HG03025 (cell line): ENCODE measurements around the gene HRG.

Source experiments
- ATAC-seq: cut with Tn5 transposase; IDR thresholded peaks from one replicate; pipeline ENCODE4 v1.9.1; 2021; ENCODE audit warnings: mild to moderate bottlenecking, moderate library complexity; ENCODE audit not compliant: unreplicated experiment, low FRiP score

HRG gene

GRCh38 chr3:186636536-186636935 lies 29.3 kb upstream of the HRG start:
- ATAC-seq = no peak

- ATAC-seq = no peak
Observed at GRCh38 chr3:186637686-186638085, 28.1 kb upstream of the HRG start.

DNA sequence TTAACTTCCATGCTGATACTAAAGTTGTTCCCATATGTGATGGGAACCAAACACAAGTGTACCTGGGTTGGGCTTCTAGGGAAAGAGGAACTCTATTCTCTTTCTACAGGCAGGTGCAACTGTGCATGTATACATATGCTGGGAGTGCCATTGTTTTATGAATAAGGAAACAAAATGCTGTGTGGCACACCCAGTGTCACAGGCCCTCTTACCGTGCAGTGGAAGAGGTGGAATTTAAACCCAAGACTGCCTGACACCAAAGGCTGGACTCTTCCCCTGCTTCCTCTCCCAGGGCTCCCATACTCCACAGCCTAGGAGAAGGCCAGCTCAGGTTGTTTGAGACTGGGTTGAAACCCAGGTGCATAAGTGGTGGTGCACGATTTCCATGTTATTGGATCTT lies 27.6 kb upstream of the HRG start:
- ATAC-seq = no peak

DNA sequence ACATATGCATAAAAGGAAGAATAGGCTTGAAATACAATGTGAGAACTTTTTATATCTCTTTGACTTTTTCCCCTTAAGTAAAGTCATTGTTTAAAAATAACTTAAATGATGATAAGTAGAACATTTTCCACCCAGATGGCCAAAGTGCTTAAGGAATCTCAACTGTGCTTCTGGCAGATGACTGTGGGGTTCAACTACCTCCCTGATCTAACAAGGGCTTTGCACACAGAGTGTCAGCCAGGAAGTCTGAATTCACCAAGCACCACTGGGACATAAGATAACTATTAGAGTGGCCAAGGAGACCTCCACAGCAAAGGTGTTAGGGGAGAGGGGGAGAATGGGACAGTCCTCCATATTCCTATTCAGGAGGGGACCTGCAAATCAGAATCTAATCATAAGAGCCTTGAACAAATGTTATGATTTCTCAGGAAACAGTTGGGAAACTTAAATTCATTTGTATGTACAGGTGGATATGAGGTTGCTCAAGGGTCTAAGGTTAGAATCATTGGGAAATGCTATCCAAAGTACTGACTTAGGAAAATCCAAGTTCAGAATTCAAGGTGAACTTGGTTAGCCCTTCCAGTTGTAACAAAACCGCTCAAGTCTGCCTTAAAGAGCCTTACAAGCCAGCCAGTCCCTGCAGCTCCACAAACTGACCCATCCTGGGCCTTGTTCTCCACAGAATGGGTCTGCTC lies 25.9 kb upstream of the HRG start, which contains the start of gene FETUB:
Gene FETUB (plus strand): TSS at position 622 of the 695 bp plus-strand sequence. CDS start 62 bp downstream, at position 684.
- no peak for ATAC-seq

GRCh38 chr3:186640473-186640818 lies 25.4 kb upstream of the HRG start:
- no peak for ATAC-seq

DNA sequence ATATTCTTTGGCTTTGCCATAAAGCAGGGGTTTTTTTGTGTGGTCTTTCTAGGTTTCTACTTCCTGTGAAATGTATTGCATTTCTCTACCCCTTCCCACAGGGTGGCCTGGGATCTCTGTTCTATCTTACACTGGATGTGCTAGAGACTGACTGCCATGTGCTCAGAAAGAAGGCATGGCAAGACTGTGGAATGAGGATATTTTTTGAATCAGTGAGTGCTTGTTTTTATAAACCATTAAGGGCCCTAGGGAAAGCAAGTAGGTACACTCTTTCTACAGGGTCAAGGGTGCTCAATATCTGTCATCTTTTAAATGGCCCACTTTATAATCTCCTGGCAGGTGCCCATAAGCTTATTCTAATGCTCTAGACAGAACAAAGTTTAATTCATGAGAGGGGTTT lies 24.9 kb upstream of the HRG start:
- ATAC-seq = no peak

DNA sequence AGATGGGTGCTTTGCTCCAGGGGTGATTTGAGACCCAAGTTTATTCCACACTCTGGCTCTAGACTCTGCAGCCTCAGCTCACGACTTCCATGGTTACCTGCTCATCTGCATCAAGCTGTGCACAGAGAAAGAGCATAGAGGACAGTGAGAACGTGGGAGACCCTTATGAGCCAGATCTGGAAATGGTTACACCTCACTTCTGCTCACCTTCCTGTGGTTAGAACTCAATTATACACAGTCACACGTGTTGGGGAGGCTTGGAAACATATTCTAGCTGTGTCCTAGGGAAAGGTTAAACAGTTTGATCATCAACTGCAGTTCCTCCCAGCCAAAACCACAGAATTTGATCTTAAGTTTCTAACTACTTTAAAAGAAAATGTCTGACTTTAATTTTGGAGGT lies 23.8 kb upstream of the HRG start:
- no peak for ATAC-seq

GRCh38 chr3:186643493-186643892 lies 22.3 kb upstream of the HRG start:
- no peak for ATAC-seq

GRCh38 chr3:186644683-186645082 lies 21.1 kb upstream of the HRG start:
- ATAC-seq = no peak

- no peak for ATAC-seq
Observed at GRCh38 chr3:186646106-186646505, 19.7 kb upstream of the HRG start.

GRCh38 chr3:186646841-186647240 lies 19.0 kb upstream of the HRG start:
- ATAC-seq = no peak

DNA sequence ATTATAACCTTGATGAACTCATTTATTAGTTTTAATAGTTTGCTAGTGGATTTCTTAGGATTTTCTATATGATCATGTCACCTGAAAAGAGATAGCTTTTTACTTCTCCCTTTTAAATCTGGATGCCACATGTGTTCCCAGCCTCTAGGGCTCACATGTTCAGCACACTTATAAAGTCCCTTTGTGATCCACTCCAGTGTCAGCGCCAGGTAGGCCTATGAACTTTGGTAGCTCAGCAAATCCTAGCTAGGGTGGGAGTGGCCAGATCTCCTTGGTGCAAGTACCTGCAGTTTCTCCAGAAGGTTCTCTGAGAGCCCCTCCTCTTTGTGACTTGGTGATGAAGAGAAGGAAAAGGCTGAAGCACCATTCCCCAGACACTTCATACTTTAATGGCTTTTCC lies 17.0 kb upstream of the HRG start:
- no peak for ATAC-seq

DNA sequence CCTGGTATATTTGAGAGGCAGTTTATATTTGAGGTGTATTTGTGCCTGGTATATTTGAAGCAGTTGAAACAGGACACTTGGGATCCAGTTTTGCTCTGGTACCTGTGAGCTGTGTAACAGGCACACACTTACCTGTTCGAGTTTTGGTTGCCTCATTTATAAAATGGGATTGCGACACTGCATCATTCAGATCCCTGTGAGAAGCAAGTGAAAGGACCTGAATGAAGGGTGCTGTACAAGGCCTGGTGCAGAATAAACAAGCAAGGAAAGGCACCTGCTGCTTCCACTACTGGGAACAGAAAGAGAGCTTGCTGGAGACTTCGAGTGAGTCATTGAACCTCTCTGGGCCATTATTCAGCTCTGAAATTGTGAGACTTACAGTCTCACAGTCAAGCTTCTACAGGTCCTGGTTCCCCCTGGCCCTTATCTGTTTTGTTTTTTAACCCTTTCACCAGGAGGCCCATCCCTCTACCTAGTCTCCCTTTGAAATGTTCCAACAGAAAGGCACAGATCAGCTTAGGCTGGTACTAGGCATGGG lies 14.1 kb upstream of the HRG start:
- no peak for ATAC-seq

DNA sequence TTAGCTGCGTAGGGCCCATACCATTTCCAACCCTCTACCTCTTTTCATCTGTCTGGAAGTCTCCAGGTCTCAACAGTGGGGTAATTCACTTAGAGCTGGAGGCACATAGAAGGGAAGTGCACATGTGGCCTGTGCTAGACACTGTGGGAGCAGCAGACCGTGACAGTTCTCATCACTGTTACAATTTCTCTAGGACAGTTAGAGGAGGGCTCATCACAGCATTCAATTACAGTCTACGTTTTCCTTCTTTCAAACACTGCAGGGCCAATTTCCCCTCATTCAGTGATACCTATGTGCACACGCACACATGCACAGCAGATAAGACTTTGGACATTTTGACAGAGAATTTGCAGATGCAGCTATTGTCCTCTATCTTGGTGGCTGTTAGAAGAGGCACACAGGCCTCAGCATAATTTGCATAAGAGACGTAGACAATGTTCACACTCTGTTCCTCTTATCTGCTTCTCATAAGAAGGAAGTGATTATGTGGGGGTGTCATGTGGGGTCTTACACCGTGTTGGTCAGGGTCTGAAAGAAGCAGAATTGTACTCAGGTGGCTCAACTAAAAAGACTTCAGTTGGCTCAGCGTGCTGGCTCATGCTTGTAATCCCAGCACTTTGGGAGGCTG lies 12.6 kb upstream of the HRG start:
- peak; percentile 96 for ATAC-seq

DNA sequence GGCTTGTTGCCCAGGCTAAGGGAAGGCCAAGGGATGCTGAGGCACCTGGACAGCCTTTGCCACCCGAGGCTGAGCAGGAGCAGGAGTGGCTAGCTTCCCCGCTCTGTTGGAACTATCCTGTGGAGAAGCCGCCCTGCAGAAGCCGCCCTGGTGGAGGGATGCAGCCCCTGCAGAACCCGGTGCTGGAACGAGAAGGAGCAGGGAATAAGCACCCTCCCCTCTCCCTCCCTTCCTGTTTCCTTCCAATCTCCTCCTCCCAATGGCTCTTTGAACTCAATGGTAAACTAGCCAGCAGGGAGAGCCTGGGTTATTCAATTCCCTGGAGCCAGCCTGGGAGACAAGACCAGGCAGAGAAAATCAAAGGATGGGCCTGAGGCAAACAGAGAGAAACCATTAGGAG lies 11.8 kb upstream of the HRG start:
- no peak for ATAC-seq

DNA sequence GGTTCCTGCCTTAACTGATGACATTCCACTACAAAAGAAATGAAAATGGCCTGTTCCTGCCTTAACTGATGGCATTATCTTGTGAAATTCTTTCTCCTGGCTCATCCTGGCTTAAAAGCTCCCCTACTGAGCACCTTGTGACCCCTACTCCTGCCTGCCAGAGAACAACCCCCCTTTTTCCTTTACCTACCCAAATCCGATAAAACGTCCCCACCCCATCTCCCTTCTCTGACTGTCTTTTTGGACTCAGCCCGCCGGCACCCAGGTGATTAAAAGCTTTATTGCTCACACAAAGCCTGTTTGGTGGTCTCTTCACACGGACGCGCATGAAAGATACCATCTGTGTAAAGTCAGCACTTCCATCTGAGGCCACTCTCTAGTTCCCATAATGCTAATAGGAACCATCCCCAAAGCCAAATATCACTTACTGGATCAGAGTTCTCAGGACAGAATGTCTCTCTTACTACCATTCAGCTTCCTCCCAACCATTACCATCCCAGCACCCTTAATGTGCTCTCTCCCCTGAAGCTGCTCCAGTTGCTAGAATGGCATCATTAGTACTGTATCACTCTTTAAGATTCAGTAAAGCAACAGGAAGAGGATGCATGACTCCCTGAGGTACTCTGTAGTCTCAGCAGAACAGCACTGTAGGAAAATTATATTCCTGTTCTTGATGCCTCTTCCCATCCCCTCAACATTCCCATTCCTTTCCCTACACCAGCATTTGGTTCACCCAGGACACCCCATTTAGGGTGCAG lies 2.3 kb upstream of the HRG start:
- ATAC-seq = no peak

GRCh38 chr3:186664119-186664495 lies 1.7 kb upstream of the HRG start:
- no peak for ATAC-seq

GRCh38 chr3:186664506-186664905 lies 1.3 kb upstream of the HRG start:
- ATAC-seq = no peak

- no peak for ATAC-seq
Observed at GRCh38 chr3:186668426-186668825, 2.6 kb downstream of the HRG start.

DNA sequence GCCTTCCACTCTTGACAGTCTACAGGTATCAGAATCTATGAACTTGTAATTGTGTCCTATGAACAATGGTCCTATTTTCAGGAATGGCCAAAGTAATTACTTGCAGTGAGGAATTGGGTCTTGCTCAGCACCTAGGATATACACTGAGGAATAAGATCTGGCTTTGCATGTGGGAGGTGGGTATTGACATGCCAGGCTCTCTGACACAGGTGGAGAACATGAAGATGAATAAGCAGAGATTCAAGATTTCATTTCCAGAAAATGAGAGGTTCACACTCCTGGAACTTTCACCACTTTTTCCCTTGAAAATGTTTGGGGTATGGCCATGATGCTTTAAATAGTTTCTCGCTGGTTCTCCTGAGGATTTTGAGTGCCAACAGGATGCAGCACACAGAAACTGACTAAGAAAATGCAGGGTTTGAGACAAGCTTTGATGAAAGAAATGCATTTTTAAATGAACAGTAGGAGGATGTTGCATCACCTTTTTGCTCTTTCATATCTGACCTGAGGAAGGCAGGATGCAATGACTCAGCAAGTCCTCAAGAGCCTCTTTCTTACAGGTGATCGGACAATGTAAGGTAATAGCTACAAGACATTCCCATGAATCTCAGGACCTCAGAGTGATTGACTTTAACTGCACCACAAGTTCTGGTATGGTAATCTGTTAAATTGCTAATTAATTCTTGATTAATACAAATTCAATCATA lies 3.7 kb downstream of the HRG start:
- ATAC-seq = no peak

DNA sequence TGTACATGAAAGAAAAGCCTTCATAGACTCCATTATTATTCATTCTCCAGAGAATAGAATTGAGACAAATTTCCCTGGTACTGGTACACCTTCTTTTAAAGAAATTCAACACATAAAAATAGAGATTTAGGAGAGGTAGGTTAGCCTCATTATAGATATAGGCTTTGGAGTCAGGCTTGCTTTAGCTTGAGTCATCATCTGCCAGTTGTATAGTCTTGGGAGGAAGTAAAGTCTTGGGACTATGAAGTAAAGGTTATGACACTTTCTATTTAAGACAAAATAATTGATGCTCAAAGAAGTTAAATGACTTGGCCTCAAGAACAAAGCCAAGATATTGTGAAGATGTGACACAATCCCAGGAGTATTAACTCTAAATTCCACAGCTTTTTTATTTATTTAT lies 4.3 kb downstream of the HRG start:
- no peak for ATAC-seq
